HepG2 (cell line): ENCODE data around the gene SLC18A3. TPM values are rescaled to one million over a fixed set of nuclear protein-coding genes. Genes with fewer than 3 reads are reported as not detected.

Source experiments
- ATAC-seq: fragments of 200-7000 bp; cut with Tn5 transposase; 3 replicates; pipeline ENCODE4 v1.9.1; 2020; ENCODE audit warnings: mild to moderate bottlenecking, moderate library complexity
- BruUV-seq: library from RNA; stranded (reverse); fragments of 400-500 nt; replicated peaks from 2 replicates; lab custom pipeline; 2021; lab: Mats Ljungman, UMichigan
- CTCF ChIA-PET: fragments of 300-600 bp; formaldehyde crosslinking; extraction: SDS; loops from one replicate; lab custom pipeline; 2021; ENCODE audit warnings: low total read pairs, inconsistent platforms, low intra/inter-chr PET ratio; lab: Yijun Ruan, JAX
- POLR2A ChIA-PET: fragments of 350-600 bp; sonication (Branson Sonifier 250); formaldehyde crosslinking; loops from one replicate; lab custom pipeline; 2020; ENCODE audit warnings: antibody characterized with exemption, inconsistent platforms; lab: Yijun Ruan, JAX
- DNase-seq: peaks from one replicate; pipeline ENCODE4 v3.0.0-alpha.2; 2015; ENCODE audit warnings: low spot score
- FAIRE-seq: peaks from 3 replicates; lab custom pipeline; 2011; peaks lifted over from hg19 to GRCh38; lab: Jason Lieb, UNC
- H2AFZ ChIP-seq: one replicate; pipeline ENCODE4 v1.6.1; 2011; ENCODE audit warnings: low read length, inconsistent platforms
- H3K27ac ChIP-seq: fragments of 300-600 bp; 3 replicates; pipeline ENCODE4 v1.8.0; 2011; ENCODE audit warnings: mixed run types, mild to moderate bottlenecking, mixed read lengths, low read length, inconsistent platforms; ENCODE audit not compliant: insufficient read depth; ENCODE audit errors: extremely low read length
- H3K27me3 ChIP-seq, 2 experiments: fragments of 200-600 bp in 1 of 2; 2 replicates in 1 of 2; 3 replicates in 1 of 2; pipeline versions ENCODE4 v1.6.0 to v1.8.0; 2011; ENCODE audit warnings: low read length in 2 of 2, mild to moderate bottlenecking in 2 of 2, moderate library complexity in 2 of 2, inconsistent platforms in 1 of 2; ENCODE audit not compliant: insufficient read depth in 2 of 2, control insufficient read depth in 1 of 2
- H3K36me3 ChIP-seq, 2 experiments: fragments of 200-600 bp in 1 of 2; replicated peaks in 1 of 2; 2 replicates in 1 of 2; 3 replicates in 1 of 2; pipeline versions ENCODE4 v1.5.1 to v1.8.0; 2011; ENCODE audit warnings: low read length in 2 of 2, inconsistent platforms in 1 of 2; ENCODE audit not compliant: insufficient read depth in 2 of 2, control insufficient read depth in 1 of 2
- H3K4me1 ChIP-seq: 2 replicates; pipeline ENCODE4 v1.5.1; 2012; ENCODE audit warnings: low read length, inconsistent platforms; ENCODE audit not compliant: insufficient read depth
- H3K4me2 ChIP-seq: 2 replicates; pipeline ENCODE4 v1.6.0; 2011; ENCODE audit warnings: low read depth, low read length, inconsistent platforms
- H3K4me3 ChIP-seq, 3 experiments: fragments of 200-600 bp in 1 of 3; sonication (generic), shearing (Covaris generic) in 1 of 3; replicated peaks in 1 of 3; 2 replicates each; pipeline ENCODE4 v1.5.1; 2011 to 2016; ENCODE audit warnings: low read length in 3 of 3, inconsistent platforms in 2 of 3, low read depth in 2 of 3, mild to moderate bottlenecking in 2 of 3, control low read depth in 1 of 3, mixed read lengths in 1 of 3; ENCODE audit not compliant: insufficient read depth in 1 of 3
- H3K79me2 ChIP-seq: one replicate; pipeline ENCODE4 v1.6.1; 2011; ENCODE audit warnings: low read length, inconsistent platforms; ENCODE audit not compliant: insufficient read depth
- H3K9ac ChIP-seq: 2 replicates; pipeline ENCODE4 v1.6.0; 2011; ENCODE audit warnings: mild to moderate bottlenecking, low read depth, low read length, inconsistent platforms; ENCODE audit not compliant: insufficient read depth
- H3K9me3 ChIP-seq: 2 replicates; pipeline ENCODE4 v1.5.1; 2012; ENCODE audit warnings: mild to moderate bottlenecking, low read length
- H4K20me1 ChIP-seq: 2 replicates; pipeline ENCODE4 v1.6.0; 2011; ENCODE audit warnings: inconsistent platforms, mild to moderate bottlenecking, low read length, moderate library complexity; ENCODE audit not compliant: insufficient read depth
- ARNT2 ChIP-seq: sonication (generic); formaldehyde crosslinking; IDR thresholded peaks from 2 replicates; pipeline ENCODE4 v1.8.0; 2022; ENCODE audit warnings: mild to moderate bottlenecking, low read depth, missing genetic modification reagents, moderate library complexity
- FOXP1 ChIP-seq, 2 experiments: fragments of 450-650 bp in 1 of 2; IDR thresholded peaks; 2 replicates each; pipeline ENCODE4 v1.6.1; 2017 to 2018; ENCODE audit warnings: antibody characterized with exemption in 1 of 2
- NCOR1 ChIP-seq: fragments of 200-600 bp; sonication (generic); IDR thresholded peaks from 2 replicates; pipeline ENCODE4 v1.7.0; 2017; ENCODE audit warnings: antibody characterized with exemption, low read length, borderline replicate concordance
- NFE2L1 ChIP-seq: sonication (generic); formaldehyde crosslinking; IDR thresholded peaks from 2 replicates; pipeline ENCODE4 v1.4.0; 2020; ENCODE audit warnings: missing genetic modification reagents, mild to moderate bottlenecking, borderline replicate concordance
- NFE2L2 ChIP-seq: fragments of 150-350 bp; IDR thresholded peaks from 2 replicates; pipeline ENCODE4 v1.6.1; 2014; ENCODE audit warnings: low read length
- REL ChIP-seq: sonication (generic); formaldehyde crosslinking; conservative IDR thresholded peaks from 2 replicates; pipeline ENCODE4 v1.8.0; 2022; ENCODE audit warnings: mild to moderate bottlenecking, missing genetic modification reagents, moderate library complexity
- TBP ChIP-seq: sonication (generic); formaldehyde crosslinking; IDR thresholded peaks from 2 replicates; pipeline ENCODE4 v1.5.0; 2020; ENCODE audit warnings: missing genetic modification reagents
- ZFP1 ChIP-seq: IDR thresholded peaks from 2 replicates; pipeline ENCODE4 v1.6.1; 2016
- ZFP62 ChIP-seq: sonication (generic); formaldehyde crosslinking; IDR thresholded peaks from 2 replicates; pipeline ENCODE4 v1.4.0; 2020; ENCODE audit warnings: missing genetic modification reagents
- ZKSCAN8 ChIP-seq: IDR thresholded peaks from 2 replicates; pipeline ENCODE4 v1.6.1; 2016; ENCODE audit warnings: borderline replicate concordance, missing genetic modification reagents, missing compliant biosample characterization
- ZNF207 ChIP-seq: fragments of 450-650 bp; IDR thresholded peaks from 2 replicates; pipeline ENCODE4 v1.6.1; 2016; ENCODE audit warnings: antibody characterized with exemption, borderline replicate concordance
- ZNF24 ChIP-seq: fragments of 450-650 bp; IDR thresholded peaks from 2 replicates; pipeline ENCODE4 v1.6.1; 2017; ENCODE audit warnings: antibody characterized with exemption, mild to moderate bottlenecking
- ZNF644 ChIP-seq: IDR thresholded peaks from 2 replicates; pipeline ENCODE4 v1.6.1; 2016; ENCODE audit warnings: low read depth
- ZNF674 ChIP-seq: sonication (generic); formaldehyde crosslinking; IDR thresholded peaks from 2 replicates; pipeline ENCODE4 v1.5.0; 2020; ENCODE audit warnings: low read depth, mild to moderate bottlenecking, missing genetic modification reagents
- ZNF776 ChIP-seq: sonication (generic); formaldehyde crosslinking; IDR thresholded peaks from 2 replicates; pipeline ENCODE4 v1.4.0; 2020; ENCODE audit warnings: mild to moderate bottlenecking, missing genetic modification reagents
- WGBS: methylation state at CpG from one replicate; pipeline ENCODE4 v1.1.6; 2017; ENCODE audit warnings: low lambda C conversion rate; 5-methylcytosine and 5-hydroxymethylcytosine counted together
- in situ Hi-C: cut with HindIII; loops from 2 replicates; pipeline ENCODE4 v1.10.0; 2017; ENCODE audit warnings: low pct_unique_long_range_greater_than_20kb; ENCODE audit not compliant: extremely low pct_ligation_motif_present
- intact Hi-C: fragments of 100-400 bp; cut with micrococcal nuclease; formaldehyde crosslinking; loops from one replicate; pipeline ENCODE4 v1.10.0; 2022; ENCODE audit not compliant: unreplicated experiment
- polyA plus RNA-seq, 8 experiments: library from polyadenylated mRNA; depleted of rRNA in 3 of 8; stranded (reverse) in 7 of 8; unstranded in 1 of 8; fragments of >200 nt; fragmentation: Illumina TruSeq in 4 of 8; extraction: Trizol in 4 of 8; gene quantifications; 2 replicates each; pipeline versions ENCODE4 v1.2.1 to v1.2.3, GENCODE V29; 2011 to 2016; ENCODE audit warnings: low read depth in 4 of 8, missing spikeins in 1 of 8, mixed read lengths in 1 of 8; ENCODE audit not compliant: insufficient read depth in 1 of 8
- total RNA-seq, 5 experiments: library from RNA; depleted of rRNA; stranded (reverse); fragments of >200 nt; fragmentation: Illumina TruSeq; extraction: Trizol; gene quantifications; 2 replicates each; pipeline ENCODE4 v1.2.3, GENCODE V29; 2016; ENCODE audit warnings: low read depth in 1 of 5
- TF ChIP-seq, protein P1 (sequence below): sonication (generic); formaldehyde crosslinking; IDR thresholded peaks from 2 replicates; pipeline ENCODE4 v1.5.0; 2020; ENCODE audit warnings: mild to moderate bottlenecking, missing genetic modification reagents
- TF ChIP-seq, protein P2 (sequence below): IDR thresholded peaks from 2 replicates; pipeline ENCODE4 v1.6.1; 2016; ENCODE audit warnings: missing genetic modification reagents, missing compliant biosample characterization
- TF ChIP-seq, protein P3 (sequence below): IDR thresholded peaks from 2 replicates; pipeline ENCODE4 v1.6.1; 2016; ENCODE audit warnings: missing biosample characterization, missing genetic modification reagents, low read depth
- TF ChIP-seq, protein P4 (sequence below): sonication (generic); formaldehyde crosslinking; IDR thresholded peaks from 2 replicates; pipeline ENCODE4 v1.4.0; 2020; ENCODE audit warnings: missing genetic modification reagents, mild to moderate bottlenecking, borderline replicate concordance

Gene SLC18A3
- total and polyA plus RNA-seq, 2 of the 13 experiments (the other 11 are each of a cell fraction or from before 2014, with no cell fraction given), result not detected

DNA sequence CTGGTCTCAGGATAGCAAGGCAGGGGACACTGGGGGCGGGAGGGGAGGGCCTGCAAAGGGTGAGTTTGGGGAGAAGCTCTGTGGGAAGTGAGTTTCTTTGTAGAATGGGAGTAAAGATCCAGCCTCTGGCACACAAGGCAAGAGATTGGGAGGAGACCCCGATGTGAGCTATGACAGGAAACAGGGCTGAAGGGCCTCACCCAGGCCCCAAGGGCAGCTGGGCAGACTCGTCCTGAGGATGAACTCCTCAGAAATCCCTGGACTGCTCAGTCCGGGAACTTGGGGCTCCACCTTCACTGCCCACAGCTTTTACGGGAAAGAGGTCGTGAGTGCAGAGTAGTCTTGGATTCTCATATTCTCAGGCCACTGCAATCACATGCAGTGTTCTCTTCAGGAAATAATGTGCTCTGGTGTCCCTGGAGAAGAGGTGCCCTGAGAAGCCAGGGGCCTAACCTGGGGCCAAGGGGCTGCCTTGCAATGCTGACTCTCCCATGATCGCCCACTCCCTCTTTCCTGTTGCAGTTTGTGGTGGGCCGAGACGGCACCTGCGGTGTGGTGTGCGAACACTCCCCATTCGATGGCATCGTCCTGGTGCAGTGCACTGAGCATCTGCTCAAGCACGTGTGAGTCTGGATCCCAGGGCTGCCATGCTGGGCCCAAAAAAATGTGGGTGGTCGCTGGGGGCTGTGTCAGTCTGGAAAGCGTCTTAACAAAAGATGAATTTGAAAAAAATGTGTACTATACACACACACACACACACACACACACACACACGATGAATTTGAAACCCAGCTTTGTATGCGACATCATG is 38.1 kb downstream of the SLC18A3 start:
- BruUV-seq, result no TSS peak
- no peaks in the 10 kb centered on the region for H3K36me3 ChIP-seq
- H4K20me1 ChIP-seq, result peaks cover 3% of the 10 kb centered on the region; the same call in 1 of the 2 replicates
- H3K4me3 ChIP-seq, result no peak overlapping the region
- DNase-seq (no peak), FAIRE-seq (no peak), ATAC-seq (no peak)
- H3K4me2 ChIP-seq, result no peak overlapping the region
- no peaks in the 10 kb centered on the region for H3K79me2 ChIP-seq
- WGBS, result 29% methylated on average over 14 of the region's 18 CpGs
- H2AFZ ChIP-seq, result no peak overlapping the region
- H3K9me3 ChIP-seq, result no peaks in the 10 kb centered on the region
- ChIA-PET POLR2A (no interaction called here), CTCF (no interaction called here)
- H3K9ac ChIP-seq, result no peak overlapping the region
- no peak overlapping the region for H3K27ac ChIP-seq
- in situ Hi-C loops (no loop called here), intact Hi-C loops (no loop called here)
- H3K27me3 ChIP-seq, result peaks cover 2 to 32% of the 10 kb centered on the region in 2 experiments; a peak in 4 of 5 replicates
- H3K4me1 ChIP-seq, result peaks cover 13% of the 10 kb centered on the region
- TF ChIP-seq, protein P1, sequence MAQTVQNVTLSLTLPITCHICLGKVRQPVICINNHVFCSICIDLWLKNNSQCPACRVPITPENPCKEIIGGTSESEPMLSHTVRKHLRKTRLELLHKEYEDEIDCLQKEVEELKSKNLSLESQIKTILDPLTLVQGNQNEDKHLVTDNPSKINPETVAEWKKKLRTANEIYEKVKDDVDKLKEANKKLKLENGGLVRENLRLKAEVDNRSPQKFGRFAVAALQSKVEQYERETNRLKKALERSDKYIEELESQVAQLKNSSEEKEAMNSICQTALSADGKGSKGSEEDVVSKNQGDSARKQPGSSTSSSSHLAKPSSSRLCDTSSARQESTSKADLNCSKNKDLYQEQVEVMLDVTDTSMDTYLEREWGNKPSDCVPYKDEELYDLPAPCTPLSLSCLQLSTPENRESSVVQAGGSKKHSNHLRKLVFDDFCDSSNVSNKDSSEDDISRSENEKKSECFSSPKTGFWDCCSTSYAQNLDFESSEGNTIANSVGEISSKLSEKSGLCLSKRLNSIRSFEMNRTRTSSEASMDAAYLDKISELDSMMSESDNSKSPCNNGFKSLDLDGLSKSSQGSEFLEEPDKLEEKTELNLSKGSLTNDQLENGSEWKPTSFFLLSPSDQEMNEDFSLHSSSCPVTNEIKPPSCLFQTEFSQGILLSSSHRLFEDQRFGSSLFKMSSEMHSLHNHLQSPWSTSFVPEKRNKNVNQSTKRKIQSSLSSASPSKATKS (CRISPR knock-in tag), result no peak
- TF ChIP-seq NFE2L1 (CRISPR knock-in tag) (no peak), ZNF207 (no peak), TBP (CRISPR knock-in tag) (no peak), ZNF644 (CRISPR knock-in tag) (no peak), ZNF776 (CRISPR knock-in tag) (no peak), NCOR1 (no peak), REL (CRISPR knock-in tag) (no peak), FOXP1 (IDR thresholded peaks at IDR 0.05) (no peak), FOXP1 (CRISPR knock-in tag; IDR thresholded peaks at IDR 0.05) (no peak), ZFP62 (CRISPR knock-in tag) (no peak), ZFP1 (CRISPR knock-in tag) (no peak), ZNF24 (no peak), ARNT2 (CRISPR knock-in tag) (no peak), ZNF674 (CRISPR knock-in tag) (no peak), NFE2L2 (no peak), ZKSCAN8 (no peak)
- TF ChIP-seq, protein P2, sequence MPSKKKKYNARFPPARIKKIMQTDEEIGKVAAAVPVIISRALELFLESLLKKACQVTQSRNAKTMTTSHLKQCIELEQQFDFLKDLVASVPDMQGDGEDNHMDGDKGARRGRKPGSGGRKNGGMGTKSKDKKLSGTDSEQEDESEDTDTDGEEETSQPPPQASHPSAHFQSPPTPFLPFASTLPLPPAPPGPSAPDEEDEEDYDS (CRISPR knock-in tag), result no peak
- TF ChIP-seq, protein P3, sequence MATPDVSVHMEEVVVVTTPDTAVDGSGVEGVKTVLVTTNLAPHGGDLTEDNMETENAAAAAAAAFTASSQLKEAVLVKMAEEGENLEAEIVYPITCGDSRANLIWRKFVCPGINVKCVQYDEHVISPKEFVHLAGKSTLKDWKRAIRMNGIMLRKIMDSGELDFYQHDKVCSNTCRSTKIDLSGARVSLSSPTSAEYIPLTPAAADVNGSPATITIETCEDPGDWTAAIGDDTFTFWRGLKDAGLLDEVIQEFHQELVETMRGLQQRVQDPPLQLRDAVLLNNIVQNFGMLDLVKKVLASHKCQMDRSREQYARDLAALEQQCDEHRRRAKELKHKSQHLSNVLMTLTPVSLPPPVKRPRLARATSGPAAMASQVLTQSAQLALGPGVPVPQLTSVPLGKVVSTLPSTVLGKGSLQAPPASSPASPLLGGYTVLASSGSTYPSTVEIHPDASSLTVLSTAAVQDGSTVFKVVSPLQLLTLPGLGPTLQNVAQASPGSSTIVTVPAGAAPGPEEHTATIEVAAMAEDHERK (CRISPR knock-in tag), result no peak
- TF ChIP-seq, protein P4, sequence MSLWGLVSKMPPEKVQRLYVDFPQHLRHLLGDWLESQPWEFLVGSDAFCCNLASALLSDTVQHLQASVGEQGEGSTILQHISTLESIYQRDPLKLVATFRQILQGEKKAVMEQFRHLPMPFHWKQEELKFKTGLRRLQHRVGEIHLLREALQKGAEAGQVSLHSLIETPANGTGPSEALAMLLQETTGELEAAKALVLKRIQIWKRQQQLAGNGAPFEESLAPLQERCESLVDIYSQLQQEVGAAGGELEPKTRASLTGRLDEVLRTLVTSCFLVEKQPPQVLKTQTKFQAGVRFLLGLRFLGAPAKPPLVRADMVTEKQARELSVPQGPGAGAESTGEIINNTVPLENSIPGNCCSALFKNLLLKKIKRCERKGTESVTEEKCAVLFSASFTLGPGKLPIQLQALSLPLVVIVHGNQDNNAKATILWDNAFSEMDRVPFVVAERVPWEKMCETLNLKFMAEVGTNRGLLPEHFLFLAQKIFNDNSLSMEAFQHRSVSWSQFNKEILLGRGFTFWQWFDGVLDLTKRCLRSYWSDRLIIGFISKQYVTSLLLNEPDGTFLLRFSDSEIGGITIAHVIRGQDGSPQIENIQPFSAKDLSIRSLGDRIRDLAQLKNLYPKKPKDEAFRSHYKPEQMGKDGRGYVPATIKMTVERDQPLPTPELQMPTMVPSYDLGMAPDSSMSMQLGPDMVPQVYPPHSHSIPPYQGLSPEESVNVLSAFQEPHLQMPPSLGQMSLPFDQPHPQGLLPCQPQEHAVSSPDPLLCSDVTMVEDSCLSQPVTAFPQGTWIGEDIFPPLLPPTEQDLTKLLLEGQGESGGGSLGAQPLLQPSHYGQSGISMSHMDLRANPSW (CRISPR knock-in tag), result no peak
